Brain pericyte (primary cell): Measurements from ENCODE around the gene KMT2C.

Experiments used
- DNase-seq: peaks from one replicate; pipeline ENCODE4 v3.0.0-alpha.2; 2012; ENCODE audit warnings: low read depth, low spot score

KMT2C gene

DNA sequence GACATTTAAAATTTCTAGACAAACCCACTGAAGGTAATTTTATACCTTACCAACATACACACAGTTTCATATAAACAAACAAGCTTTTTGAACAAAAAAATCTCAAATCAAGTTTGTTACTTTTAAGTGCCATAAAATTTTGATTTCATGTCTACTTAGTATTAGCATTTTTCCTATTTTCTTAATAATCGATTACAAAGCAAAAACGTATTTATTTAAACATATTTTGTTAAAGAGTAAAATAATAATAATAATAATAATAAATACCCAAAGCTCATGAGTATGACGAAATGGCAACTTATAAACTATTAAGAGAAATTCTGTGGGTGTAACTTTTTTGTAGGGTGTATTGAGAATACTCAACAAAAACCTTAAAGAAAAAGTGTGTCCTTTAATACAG lies 232.7 kb downstream of the KMT2C start:
- DNase-seq: no peak

DNA sequence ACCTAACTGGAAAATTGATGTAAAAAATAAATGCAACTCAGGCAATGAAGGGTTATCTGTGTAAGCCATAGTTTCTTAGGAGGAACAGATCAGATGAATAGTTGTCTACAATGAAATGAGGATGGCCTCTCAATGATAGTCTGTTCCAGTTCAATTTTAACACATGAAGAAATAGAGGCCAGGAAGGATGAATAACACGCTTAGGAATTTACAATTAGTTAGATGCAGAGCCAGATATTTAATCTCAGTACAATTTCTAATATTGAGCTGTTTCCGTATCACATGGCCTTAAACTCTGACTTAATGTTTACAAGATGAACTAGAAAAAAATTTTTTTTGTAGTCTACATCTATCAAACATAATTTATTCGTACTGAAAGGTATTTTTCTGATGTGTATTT lies 233.7 kb downstream of the KMT2C start:
- no peak for DNase-seq

DNA sequence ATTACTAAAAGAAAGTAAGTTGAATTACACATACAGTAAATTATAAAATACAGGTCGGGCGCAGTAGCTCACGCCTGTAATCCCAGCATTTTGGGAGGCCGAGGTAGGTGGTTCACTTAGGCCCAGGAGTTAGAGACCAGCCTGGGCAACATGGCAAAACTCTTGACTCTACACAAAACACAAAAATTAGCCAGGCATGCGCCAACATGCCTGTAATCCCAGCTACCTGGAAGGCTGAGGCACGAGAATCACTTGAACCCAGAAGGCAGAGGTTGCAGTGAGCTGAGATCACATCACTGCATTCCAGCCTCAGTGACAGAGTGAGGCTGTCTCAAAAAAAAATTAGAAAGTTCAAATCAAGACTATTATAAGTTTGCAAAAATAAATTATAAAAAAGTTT lies 235.4 kb downstream of the KMT2C start:
- no peak for DNase-seq

DNA sequence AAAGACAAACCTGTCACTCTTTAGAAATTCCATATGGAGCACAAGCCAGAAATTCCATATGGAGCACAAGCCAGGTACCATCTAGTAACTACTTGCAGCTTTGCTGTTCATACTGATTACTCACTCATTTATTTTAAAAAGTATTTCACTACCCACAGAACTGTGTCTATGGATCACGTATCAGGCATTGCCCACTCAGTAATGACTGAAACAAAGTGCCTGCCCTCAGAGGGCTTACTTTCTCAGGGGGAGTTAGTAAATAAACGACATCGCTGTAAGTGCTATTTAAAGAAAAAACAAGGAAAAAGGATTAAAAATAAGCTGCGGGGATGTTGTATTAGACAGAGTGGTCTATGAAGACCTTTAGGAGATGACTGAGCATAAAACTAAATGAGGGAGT lies 239.4 kb downstream of the KMT2C start:
- no peak for DNase-seq

GRCh38 chr7:152193880-152194279 lies 241.9 kb downstream of the KMT2C start:
- DNase-seq: no peak

GRCh38 chr7:152189061-152189460 lies 246.7 kb downstream of the KMT2C start:
- DNase-seq: no peak

GRCh38 chr7:152185558-152185957 lies 250.2 kb downstream of the KMT2C start:
- no peak for DNase-seq

GRCh38 chr7:152180587-152180986 lies 255.2 kb downstream of the KMT2C start:
- DNase-seq: no peak

DNA sequence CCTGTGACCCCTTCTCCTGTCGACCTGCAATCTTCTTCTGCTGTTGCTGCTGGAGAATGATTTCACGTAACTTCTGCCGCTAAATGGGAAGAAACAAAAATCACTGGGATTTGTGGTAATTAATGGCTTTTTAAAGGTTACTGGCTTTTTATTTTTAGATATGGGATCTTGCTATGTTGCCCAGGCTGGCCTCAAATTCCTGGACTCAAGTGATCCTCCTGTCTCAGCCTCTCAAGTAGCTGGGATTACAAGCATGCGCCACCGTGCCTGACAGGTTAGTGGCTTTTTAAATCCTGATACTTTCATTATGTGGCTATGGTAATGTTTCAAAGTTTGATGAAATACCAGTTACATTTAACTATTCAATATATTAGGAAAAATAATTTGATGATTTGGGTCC lies 255.8 kb downstream of the KMT2C start:
- DNase-seq: no peak

- no peak for DNase-seq
These were observed 257.3 kb downstream of the KMT2C start for GRCh38 chr7:152178405-152179058.

- no peak for DNase-seq
These were observed 258.0 kb downstream of the KMT2C start for GRCh38 chr7:152177681-152178404.

GRCh38 chr7:152176797-152177196 lies 259.0 kb downstream of the KMT2C start:
- no peak for DNase-seq

DNA sequence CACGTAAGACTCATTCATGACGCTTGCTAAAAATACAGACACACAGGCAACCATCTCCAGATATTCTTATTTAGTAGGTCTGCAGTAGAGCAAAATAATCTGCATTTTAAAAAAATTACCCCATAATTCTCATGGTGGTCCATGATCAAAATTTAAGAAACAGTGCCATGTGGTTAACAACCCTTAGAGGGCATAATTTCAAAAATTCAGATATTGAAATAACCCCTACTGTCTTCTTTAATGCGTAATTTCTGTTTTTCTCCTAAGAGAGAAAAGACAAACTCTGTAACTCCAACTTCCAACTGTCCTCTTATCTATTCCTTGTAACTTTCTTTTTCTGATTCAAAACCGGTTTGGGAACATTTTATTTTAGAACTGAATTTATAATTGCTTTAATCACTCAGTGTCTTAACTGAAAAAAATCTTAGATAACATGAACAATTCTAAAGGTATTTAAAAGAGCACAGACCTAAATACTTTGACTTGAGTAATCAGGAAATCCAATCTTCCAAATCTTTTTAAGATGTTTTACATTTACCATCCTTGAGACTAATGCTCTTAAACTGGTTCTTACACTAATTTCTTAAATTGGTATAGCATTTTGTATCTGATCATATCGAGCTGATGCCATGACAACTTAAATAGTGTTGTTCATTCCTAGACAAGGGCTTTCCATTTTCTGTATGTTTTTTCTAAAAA lies 262.3 kb downstream of the KMT2C start:
- DNase-seq: no peak

DNA sequence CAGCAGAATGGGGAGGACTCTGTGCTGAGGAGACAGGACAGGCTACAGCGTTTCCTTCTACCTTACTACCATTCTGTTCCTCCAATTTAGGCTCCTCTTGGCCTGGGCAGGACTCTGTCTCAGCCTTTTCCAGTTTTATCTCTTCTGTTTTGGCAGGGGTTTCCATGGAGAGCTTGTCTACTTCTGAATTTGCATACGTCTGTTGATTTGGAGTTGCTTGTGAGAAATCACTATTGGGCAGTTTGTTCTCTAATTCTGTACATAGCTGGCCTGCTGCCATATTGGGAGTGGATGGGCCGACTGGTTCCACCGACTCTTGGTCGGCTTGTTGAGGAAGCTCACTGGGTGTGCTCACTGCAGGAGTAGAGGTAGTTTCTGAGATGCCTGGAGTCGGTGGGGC lies 273.5 kb downstream of the KMT2C start:
- DNase-seq: no peak

GRCh38 chr7:152161171-152161570 lies 274.6 kb downstream of the KMT2C start:
- no peak for DNase-seq

- no peak for DNase-seq
These were observed 276.8 kb downstream of the KMT2C start for GRCh38 chr7:152158801-152159587.

DNA sequence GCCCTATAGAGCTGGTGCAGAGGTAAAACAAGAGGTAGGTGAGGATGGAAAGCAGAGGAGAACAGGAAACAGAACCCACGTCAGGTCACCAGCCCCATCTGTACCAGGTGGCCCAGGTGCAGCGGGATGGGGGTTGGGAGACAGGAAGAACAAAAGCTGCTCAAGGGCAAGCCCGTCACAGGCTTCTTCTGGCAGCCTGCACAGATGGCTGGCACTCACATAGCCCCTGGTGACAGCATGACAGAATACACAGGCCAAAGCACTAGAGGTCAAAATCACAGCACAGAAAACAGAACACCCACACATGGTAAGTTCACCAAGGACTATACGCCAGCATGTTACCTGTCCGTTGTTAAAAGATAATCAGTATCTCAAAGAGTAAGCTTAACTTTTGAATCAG lies 283.5 kb downstream of the KMT2C start:
- no peak for DNase-seq

DNA sequence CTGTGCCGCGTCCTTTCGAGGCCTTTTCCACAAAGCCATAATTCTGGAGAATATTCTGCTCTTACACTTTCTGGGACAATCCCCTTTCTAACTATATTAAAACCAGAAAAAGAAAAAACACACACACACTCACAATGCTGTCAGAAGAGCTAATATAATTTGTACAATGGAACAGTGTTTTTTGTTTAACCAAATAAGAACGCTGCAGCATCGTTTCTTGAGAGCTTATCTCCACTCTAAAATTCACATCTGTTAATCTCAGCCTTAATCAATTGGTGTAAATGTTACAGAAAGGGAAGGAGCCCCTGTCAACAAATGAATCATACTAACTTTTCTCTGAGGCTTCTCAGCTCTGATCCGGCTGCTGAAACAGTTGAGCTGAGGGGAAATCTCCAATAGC lies 286.4 kb downstream of the KMT2C start:
- DNase-seq: no peak

DNA sequence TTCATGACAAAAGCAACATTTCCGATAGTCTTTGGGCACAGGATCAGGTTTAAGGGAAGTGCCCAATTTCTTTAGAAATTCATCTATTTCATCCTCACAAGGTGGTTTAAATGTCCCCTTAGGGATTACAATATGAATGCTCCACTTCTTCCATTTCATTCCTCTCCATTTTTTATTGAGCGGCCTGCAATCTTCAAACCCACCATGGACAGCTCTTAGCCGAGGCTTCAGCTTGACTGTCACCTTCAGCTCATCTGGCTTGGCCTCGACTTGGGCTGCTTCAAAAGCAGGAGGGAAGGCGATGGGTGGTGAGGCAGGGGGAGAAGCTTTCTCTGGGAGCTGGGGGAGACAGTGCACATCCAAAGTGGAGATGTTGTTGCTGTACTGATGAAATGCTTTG lies 287.1 kb downstream of the KMT2C start:
- no peak for DNase-seq

DNA sequence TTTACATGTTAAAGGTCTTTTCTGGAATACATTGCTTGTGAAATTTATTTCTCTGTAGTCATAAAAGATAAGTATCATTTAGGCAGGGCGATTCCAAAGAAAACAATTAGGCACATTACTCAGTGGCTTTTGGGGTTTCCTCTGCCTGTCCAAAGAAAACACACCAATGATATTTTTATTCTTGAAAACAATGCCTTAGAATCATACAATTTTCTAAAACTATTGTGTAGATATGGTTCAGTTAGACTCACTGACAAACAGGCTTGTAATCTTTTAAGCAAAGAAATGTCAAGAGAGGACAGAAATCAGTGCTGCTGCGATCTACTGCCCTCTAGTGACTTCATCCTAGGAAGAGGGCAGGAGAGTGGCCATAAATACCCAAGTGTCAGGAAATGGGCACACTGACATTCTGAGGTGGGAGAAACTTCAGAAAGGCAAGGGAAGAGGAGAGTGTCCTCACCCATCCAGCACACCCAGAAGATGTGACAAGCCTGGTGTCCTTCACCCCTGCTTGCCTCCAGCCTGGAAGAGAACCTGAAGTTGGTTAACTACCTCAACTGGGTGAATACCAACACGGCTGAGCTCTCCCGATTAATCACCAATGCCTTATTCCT lies 289.8 kb downstream of the KMT2C start:
- DNase-seq: peak; percentile 16

- DNase-seq: no peak
These were observed 291.1 kb downstream of the KMT2C start for GRCh38 chr7:152144557-152145245.
